ENCODE results near the gene EIF1.

EIF1 gene

DNA sequence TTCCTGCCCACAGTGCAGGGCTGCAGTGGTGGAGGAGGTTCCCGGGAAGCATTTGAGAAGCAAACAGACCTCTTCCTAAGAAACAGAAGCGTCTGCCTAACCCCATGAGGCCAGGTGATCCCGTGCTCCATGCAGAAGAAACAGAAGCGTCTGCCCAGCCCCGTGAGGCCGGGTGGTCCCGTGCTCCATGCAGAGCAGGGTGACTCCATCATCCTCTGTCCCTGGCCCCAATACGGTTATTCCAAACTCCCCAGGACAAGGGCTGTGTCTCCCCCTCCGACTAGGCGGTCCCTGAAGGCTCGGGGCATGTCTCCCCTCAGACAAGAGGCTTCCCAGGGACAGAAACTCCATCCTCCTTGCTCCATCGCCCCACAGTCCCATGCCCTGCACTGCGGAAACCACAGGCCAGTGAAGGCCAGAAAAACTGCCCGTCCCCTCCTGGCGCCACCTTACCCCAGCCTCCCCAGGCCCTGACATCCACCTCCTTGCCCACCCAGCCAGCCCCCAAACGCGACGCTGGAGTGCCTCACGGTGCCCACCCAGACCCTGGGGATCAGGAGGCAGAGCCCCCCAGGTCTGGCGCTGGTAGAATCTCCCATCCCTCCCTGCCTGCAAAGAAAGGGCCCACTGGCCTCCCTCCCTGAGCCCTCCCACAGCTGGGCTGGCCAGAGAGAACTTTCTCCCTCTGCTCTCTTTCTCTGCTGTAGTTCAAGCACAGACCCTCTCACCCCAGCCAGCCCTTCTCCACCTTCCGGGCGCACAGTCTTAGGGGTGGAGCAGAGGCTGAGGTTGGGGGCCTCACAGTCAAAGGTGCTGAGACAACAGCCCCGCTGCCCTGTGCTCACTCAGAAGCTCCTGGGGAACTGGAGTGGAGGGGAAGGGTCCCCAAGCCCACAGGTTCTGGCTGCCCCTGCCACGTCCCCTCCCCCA lies 33.7 kb upstream of the EIF1 start:
- DNase-seq (ENCODE audit: insufficient read length, low spot score) (no peak), FAIRE-seq (no peak)

- DNase-seq (ENCODE audit: insufficient read length, low spot score) (no peak), FAIRE-seq (no peak)
Measured at GRCh38 chr17:41655611-41656111, 33.0 kb upstream of the EIF1 start.

DNA sequence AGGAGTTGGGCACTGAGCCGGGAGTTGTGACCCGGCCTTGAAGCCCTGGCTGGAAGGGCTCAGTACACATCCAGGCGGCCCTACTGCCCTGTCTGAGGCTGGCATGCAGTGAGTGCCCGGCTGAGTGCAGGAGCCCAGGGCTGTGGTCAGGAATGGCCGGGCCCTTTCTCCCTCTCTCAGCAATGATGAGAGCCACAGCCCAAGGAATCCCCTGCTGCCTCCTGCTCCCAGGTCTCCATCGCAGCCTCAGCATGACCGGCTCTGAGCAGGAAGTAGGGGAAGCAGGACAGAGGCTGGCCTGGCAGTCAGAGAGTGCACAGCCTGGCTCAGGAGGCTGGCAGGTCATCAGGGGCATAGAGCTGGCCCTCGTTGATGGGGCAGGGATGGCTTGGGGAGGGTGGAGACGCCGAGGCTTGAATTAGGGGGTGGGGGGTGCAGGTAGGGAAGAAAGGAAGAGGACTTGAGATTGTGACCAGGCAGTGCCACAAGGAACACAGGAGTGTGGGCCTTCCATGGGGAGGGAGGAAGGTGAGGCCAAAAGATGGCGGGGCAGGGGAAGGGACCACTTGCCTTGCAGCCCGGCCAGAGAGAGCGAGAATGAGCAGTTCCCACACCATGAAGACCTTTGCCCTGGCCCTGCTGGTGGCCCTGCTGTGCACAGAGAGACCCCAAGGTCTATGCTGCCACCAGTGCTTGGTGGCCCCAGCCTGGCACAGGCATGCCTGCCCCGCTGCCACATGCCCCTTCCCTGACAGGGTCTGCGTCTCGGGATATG lies 32.2 kb upstream of the EIF1 start:
- no peak for DNase-seq (ENCODE audit: insufficient read length, low spot score)
- no peak for FAIRE-seq

DNA sequence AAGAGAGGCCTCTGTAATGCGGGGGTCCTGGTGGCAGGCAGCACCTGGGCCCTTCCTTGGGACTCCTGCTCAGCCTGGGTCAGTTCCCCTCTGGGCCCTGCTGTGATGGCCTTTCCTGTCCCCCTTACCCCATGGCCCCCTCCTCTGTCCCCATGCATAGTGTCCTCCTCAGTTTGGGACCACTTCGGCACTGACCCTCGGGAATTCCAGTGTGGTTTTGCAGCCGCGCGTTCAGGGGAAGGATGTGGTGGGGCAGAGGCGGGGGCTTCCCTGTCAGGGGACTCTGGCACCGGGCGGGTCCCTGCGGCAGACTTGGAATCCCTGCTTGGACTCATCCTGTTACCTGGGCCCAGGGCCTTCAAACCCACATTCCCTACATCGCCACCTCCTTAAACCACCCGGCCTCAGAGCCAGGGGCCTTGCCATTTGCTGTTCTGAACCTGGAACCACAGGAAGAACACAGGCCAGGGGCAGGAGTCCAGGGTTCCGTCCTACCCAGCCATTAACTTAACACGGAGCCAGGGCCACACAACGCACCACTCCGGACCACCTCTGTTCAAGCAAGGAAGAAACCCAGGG lies 31.4 kb upstream of the EIF1 start:
- FAIRE-seq (no peak), DNase-seq (ENCODE audit: insufficient read length, low spot score) (no peak)

GRCh38 chr17:41657936-41658335 lies 30.7 kb upstream of the EIF1 start:
- DNase-seq (ENCODE audit: insufficient read length, low spot score) (no peak), FAIRE-seq (no peak)

DNA sequence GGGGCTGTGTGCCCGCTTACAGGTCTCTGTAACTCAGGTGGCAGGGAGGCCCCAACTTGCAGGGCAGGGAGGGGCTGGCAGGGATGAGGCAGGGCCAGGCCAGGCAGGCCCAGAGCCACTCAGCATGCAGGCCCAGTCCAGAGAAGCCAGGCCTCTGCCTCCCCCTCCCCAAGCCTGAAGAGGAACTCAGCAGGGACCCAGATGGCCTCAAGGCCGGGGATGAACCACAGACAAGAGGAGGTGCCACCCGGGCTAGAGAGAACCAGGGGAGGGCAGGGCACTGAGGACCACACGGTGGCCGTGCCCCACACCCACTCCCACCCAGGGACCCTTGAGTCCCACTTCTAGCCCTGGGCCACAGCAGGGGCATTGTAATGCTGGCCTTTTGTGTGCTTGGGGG lies 29.8 kb upstream of the EIF1 start:
- DNase-seq (ENCODE audit: insufficient read length, low spot score) = no peak
- no peak for FAIRE-seq

GRCh38 chr17:41659427-41660212 lies 29.1 kb upstream of the EIF1 start:
- DNase-seq (ENCODE audit: insufficient read length, low spot score) = no peak
- FAIRE-seq = no peak

DNA sequence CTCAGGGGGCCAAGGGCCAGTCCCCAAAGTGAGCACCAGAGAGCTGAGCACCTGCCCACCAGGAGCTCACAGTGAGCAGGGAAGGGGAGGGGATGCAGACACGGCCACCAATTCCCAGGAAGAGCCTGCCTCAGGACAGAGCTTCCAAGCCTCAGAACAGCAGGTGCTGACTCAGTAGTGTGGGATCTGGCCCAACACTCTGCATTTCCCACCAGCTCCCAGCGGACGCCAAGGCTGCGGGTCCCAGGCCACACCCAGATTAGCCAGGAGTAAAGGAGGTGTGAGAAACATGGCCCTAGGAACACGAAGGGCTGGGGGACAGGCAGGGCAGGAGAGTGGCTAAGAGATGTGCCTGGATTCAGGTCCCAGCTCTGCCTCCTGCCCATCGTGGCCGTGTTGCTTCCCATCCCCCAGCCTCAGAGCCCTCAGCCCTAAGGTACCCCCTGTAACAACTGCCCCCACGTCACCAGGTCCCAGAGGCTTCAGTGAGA lies 28.4 kb upstream of the EIF1 start:
- DNase-seq (ENCODE audit: insufficient read length, low spot score) (no peak), FAIRE-seq (peak; percentile 31)

DNA sequence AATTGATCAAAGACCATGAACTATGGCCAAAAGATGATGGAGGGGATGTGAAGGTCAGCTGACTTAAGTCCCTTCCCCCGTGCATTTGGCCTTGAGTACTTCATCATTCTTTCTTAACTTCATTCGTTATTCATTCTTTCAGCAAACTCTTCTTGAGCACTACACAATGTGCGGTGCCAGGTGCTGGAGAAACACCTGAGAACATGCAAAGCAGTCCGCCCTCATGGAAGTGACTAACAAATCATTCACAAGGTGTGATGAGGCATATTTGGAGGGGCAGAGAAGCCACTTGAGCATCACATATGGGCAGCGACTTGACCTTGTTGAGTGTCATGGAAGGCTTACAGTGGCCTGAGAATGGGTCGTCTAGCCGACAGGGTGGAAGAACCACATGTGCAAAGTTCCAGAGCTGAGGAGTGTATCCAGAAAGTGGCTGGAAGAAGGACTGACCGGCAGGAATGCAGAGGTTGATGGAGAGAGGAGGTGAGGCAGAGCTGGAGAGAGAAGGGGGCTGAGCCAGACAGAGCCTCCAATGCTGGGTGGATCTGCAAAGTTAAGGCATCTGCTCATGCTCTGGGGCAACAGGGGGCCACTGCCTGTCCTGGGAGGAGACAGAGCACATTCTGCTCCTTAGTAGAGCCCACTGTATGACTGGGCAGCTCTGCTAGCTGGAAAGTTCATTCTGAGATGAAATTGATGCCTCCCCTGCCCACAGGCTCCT lies 25.1 kb upstream of the EIF1 start:
- DNase-seq (ENCODE audit: insufficient read length, low spot score) (no peak), FAIRE-seq (peak; percentile 60)

GRCh38 chr17:41664172-41664457 lies 24.6 kb upstream of the EIF1 start:
- DNase-seq (ENCODE audit: insufficient read length, low spot score) (no peak), FAIRE-seq (no peak)

- FAIRE-seq (no peak), DNase-seq (ENCODE audit: insufficient read length, low spot score) (no peak)
Measured at GRCh38 chr17:41664587-41665565, 23.8 kb upstream of the EIF1 start.

- FAIRE-seq = peak; percentile 92
- DNase-seq (ENCODE audit: insufficient read length, low spot score) = peak; percentile 99
Measured at GRCh38 chr17:41665566-41666236, 23.0 kb upstream of the EIF1 start.

DNA sequence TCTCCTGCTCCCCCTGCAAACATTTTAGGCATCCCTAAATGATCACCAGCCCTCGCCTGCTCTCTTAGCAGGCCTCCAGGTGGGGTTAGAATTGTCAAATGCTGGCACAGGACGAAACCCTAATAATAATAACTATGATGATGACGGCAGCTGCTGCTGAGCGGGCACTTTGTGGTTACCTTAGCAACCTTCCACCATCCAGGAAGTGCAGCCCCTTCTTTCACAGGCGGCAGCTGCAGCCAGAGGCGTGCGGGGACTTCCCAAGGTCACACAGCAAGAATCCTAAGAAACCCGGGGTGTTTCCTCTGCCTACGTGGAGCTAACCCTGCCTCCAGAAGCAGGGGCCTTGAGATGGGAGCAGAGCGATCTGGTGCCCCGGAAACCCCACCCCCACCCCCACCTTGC lies 22.4 kb upstream of the EIF1 start:
- DNase-seq (ENCODE audit: insufficient read length, low spot score) = no peak
- no peak for FAIRE-seq

- FAIRE-seq (peak; percentile 83), DNase-seq (ENCODE audit: insufficient read length, low spot score) (peak; percentile 91)
Measured at GRCh38 chr17:41666708-41667279, 21.9 kb upstream of the EIF1 start.

GRCh38 chr17:41667280-41668041 lies 21.2 kb upstream of the EIF1 start:
- no peak for FAIRE-seq
- no peak for DNase-seq (ENCODE audit: insufficient read length, low spot score)

GRCh38 chr17:41672153-41672552 lies 16.5 kb upstream of the EIF1 start:
- no peak for DNase-seq (ENCODE audit: insufficient read length, low spot score)
- FAIRE-seq = no peak

All from HTR-8/SVneo (cell line).